Measurements from ENCODE around the gene PSMF1. TPM values are rescaled to one million over a fixed set of nuclear protein-coding genes. Genes with fewer than 3 reads are reported as not detected.
A peak's percentile ranks its signal among the peaks of the same experiment; 100 is the strongest.

Gene PSMF1
- total and polyA plus RNA-seq, 2 of the 13 experiments (the other 11 are each of a cell fraction or from before 2014, with no cell fraction given), result 82.5 to 86.0 TPM

GRCh38 chr20:1212607-1213396, 94.4 kb downstream of the PSMF1 start (continued):
- TF ChIP-seq TIGD3 (CRISPR knock-in tag; IDR thresholded peaks at IDR 0.05; ENCODE audit: borderline replicate concordance), result no peak
- no peak for TF ChIP-seq JUN (CRISPR knock-in tag; IDR thresholded peaks at IDR 0.05)
- no peak for TF ChIP-seq ZNF251 (CRISPR knock-in tag; IDR thresholded peaks at IDR 0.05)
- peak; percentile 80 for TF ChIP-seq ELF1 (CRISPR knock-in tag; IDR thresholded peaks at IDR 0.05)
- TF ChIP-seq MXI1 (IDR thresholded peaks at IDR 0.05; ENCODE audit: borderline replicate concordance, low read depth, low read length), result no peak
- TF ChIP-seq ZMAT5 (CRISPR knock-in tag; IDR thresholded peaks at IDR 0.05; ENCODE audit: borderline replicate concordance, low read depth), result no peak
- TF ChIP-seq NFAT5 (CRISPR knock-in tag; IDR thresholded peaks at IDR 0.05), result no peak
- no peak for TF ChIP-seq KIAA2018 (CRISPR knock-in tag; IDR thresholded peaks at IDR 0.05; ENCODE audit: borderline replicate concordance)
- no peak for TF ChIP-seq MAZ (IDR thresholded peaks at IDR 0.05; ENCODE audit: borderline replicate concordance, low read depth, low read length)
- TF ChIP-seq MAZ (CRISPR knock-in tag; IDR thresholded peaks at IDR 0.05; ENCODE audit: low read depth), result no peak; the same call in 1 of the 2 replicates
- TF ChIP-seq NR2F6 (IDR thresholded peaks at IDR 0.05), result no peak
- peak; percentile 38; the same call in 1 of the 2 replicates for TF ChIP-seq NR2F6 (CRISPR knock-in tag; IDR thresholded peaks at IDR 0.05)
- TF ChIP-seq MEF2D (CRISPR knock-in tag; IDR thresholded peaks at IDR 0.05), result peak; percentile 48; the same call in 1 of the 2 replicates
- 0 out of 2 replicates have a peak, but pooled peaks have one; percentile 22 for TF ChIP-seq ZNF430 (CRISPR knock-in tag; IDR thresholded peaks at IDR 0.05)
